ENCODE data around the gene PRG3.
A peak's percentile ranks its signal among the peaks of the same experiment; 100 is the strongest.

PRG3 gene

DNA sequence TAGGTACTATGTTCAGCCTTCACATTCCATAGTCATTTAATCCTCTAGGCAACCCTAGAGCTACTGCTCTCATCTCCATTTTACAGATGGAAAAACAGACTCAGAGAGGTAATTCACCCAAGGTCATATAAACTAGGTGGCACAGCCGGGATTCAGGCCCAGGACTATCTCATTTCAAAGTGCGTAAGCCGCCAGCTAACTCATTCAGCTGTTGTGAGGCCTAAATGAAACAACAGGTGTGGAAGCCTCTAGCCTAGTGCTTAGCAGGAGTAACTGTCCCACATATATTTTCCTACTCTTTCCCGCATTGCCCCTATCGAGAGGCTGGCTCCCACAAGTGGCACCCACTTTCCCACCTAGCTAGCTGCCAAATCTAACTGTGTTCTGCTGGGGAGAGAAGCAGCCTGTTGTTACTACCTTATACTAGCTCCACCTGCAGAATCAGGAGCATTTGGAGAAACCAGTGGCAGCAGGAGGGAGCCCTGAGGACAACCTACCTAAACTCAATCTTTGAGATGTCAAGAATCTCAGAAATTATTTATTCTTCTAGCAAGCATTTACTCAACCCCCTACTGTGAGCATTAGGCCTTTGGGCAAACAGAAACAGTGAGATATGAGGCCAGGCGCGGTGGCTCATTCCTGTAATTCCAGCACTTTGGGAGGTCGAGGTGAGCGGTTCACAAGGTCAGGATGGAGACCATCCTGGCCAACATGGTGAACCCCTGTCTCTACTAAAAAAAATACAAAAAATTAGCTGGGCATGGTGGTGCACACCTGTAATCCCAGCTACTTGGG is 20.9 kb downstream of the PRG3 start:
- H3K36me3 ChIP-seq (ENCODE audit: control insufficient read depth, insufficient read depth, low read length): no peaks in the 10 kb centered on the region
- no peak overlapping the region for H3K27ac ChIP-seq (ENCODE audit: insufficient read depth, low read depth, low read length, poor library complexity, severe bottlenecking)
- WGBS, 2 experiments: 76 to 80% methylated on average over 9 of the region's 9 CpGs

DNA sequence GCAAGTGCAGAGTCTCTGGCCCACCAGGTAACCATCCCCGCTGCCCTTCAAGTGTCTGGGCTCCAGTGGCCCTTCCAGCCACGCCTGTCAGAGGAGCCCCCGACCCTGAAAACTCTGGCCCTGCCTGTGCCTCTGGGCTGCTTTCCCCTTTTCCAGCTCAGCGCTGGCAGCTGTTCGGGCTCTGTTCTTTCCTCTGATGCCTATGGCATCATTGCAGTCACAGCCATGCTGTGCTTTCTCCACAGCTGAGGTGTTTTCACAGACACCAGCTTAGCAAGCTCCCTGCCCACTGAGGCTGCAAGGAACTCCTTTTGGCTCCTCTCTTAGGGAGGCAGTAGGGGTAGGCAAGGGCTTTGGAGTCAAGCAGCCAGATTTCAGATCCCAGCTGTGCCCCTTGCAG is 21.6 kb downstream of the PRG3 start:
- peaks cover 10% of the 10 kb centered on the region for H3K4me1 ChIP-seq (ENCODE audit: control insufficient read depth, insufficient read depth, low read length)
- no peak overlapping the region for H3K27ac ChIP-seq (ENCODE audit: insufficient read depth, low read depth, low read length, poor library complexity, severe bottlenecking)
- 87% methylated on average over 5 of the region's 5 CpGs for WGBS, 2 experiments
- H3K4me3 ChIP-seq (ENCODE audit: insufficient read depth, low read depth, low read length): no peak overlapping the region
- no peaks in the 10 kb centered on the region for H3K36me3 ChIP-seq (ENCODE audit: control insufficient read depth, insufficient read depth, low read length)
- no peaks in the 10 kb centered on the region for H3K27me3 ChIP-seq (ENCODE audit: control insufficient read depth, insufficient read depth, low read length, poor library complexity, severe bottlenecking)
- H3K9me3 ChIP-seq (ENCODE audit: control insufficient read depth, low read length): no peaks in the 10 kb centered on the region

More for the DNA sequence above, 20.9 kb downstream of the PRG3 start:
- Histone ChIP-seq H3K4me3 (ENCODE audit: insufficient read depth, low read depth, low read length) (no peak overlapping the region), H3K4me1 (ENCODE audit: control insufficient read depth, insufficient read depth, low read length) (peaks cover 10% of the 10 kb centered on the region), H3K9me3 (ENCODE audit: control insufficient read depth, low read length) (no peaks in the 10 kb centered on the region), H3K27me3 (ENCODE audit: control insufficient read depth, insufficient read depth, low read length, poor library complexity, severe bottlenecking) (no peaks in the 10 kb centered on the region)

DNA sequence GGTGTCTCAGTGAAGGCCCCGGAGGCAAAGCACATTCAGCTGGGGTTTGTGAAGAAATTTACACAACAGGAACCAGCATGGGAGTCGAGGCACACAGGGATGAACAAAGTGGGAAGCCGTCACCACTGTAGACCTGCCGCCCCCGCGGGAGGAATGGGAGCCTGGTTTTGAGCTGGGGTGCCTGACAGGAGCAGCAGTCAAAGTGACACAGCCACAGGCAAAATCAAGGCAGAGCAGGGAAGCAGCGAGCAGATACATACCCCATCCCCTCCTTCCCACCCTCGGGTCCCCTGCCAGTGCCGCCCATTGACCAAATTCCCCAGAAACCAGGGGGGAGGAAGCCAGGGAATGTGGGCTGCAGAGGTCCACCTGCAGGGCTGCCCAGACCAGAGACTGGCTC is 22.0 kb downstream of the PRG3 start:
- Histone ChIP-seq H3K36me3 (ENCODE audit: control insufficient read depth, insufficient read depth, low read length) (no peaks in the 10 kb centered on the region), H3K4me1 (ENCODE audit: control insufficient read depth, insufficient read depth, low read length) (peaks cover 14% of the 10 kb centered on the region), H3K9me3 (ENCODE audit: control insufficient read depth, low read length) (no peaks in the 10 kb centered on the region), H3K4me3 (ENCODE audit: insufficient read depth, low read depth, low read length) (no peak overlapping the region), H3K27ac (ENCODE audit: insufficient read depth, low read depth, low read length, poor library complexity, severe bottlenecking) (no peak overlapping the region), H3K27me3 (ENCODE audit: control insufficient read depth, insufficient read depth, low read length, poor library complexity, severe bottlenecking) (no peaks in the 10 kb centered on the region)
- 61 to 72% methylated on average over 9 of the region's 9 CpGs for WGBS, 2 experiments

DNA sequence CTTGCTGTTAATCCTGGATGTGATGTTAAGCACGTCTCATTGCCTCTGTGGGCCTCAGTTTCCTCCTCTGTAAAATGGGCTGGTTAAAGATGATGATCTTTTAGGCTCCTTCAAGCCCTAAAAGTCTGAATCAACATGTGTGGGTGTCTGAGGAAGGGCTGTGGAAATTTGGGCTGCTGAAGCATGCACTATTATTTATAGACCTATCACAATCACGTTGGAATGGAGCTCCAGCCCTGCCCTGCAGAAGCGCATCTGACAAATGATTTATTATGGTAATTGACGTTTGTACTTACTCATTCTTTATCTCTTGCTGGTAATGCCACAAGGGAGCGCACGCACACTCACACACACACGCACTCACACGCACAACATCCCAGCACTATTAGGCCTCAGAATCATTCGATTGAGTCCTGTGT is 22.4 kb downstream of the PRG3 start:
- H3K27ac ChIP-seq (ENCODE audit: insufficient read depth, low read depth, low read length, poor library complexity, severe bottlenecking): no peak overlapping the region

DNA sequence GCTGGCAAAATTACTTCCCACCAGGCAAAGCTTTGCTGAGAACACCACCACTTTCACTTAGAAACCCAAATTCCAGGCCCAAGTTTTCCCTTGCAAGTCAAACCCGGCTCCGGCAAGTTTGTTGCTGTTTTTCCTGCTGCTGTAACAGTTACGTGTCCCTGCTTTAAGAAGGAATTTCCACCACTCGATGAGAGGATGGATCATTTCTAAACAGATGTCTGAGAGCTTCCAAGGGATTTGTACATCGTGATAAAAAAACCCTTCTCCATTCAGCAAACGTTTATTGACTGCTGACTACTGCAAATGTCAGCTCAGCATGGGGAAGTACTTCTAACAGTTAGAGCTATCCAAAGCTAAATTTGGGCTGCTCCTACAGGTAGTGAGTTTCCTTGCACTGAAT is 23.1 kb downstream of the PRG3 start:
- WGBS, 2 experiments: 84 to 86% methylated on average over 6 of the region's 6 CpGs
- Histone ChIP-seq H3K27ac (ENCODE audit: insufficient read depth, low read depth, low read length, poor library complexity, severe bottlenecking) (no peak overlapping the region), H3K9me3 (ENCODE audit: control insufficient read depth, low read length) (no peaks in the 10 kb centered on the region), H3K4me3 (ENCODE audit: insufficient read depth, low read depth, low read length) (no peak overlapping the region), H3K4me1 (ENCODE audit: control insufficient read depth, insufficient read depth, low read length) (peaks cover 25% of the 10 kb centered on the region), H3K27me3 (ENCODE audit: control insufficient read depth, insufficient read depth, low read length, poor library complexity, severe bottlenecking) (no peaks in the 10 kb centered on the region), H3K36me3 (ENCODE audit: control insufficient read depth, insufficient read depth, low read length) (no peaks in the 10 kb centered on the region)

More for the DNA sequence above, 22.4 kb downstream of the PRG3 start:
- Histone ChIP-seq H3K27me3 (ENCODE audit: control insufficient read depth, insufficient read depth, low read length, poor library complexity, severe bottlenecking) (no peaks in the 10 kb centered on the region), H3K4me3 (ENCODE audit: insufficient read depth, low read depth, low read length) (no peak overlapping the region), H3K4me1 (ENCODE audit: control insufficient read depth, insufficient read depth, low read length) (peaks cover 18% of the 10 kb centered on the region), H3K9me3 (ENCODE audit: control insufficient read depth, low read length) (no peaks in the 10 kb centered on the region), H3K36me3 (ENCODE audit: control insufficient read depth, insufficient read depth, low read length) (no peaks in the 10 kb centered on the region)
- 87 to 92% methylated on average over 9 of the region's 9 CpGs for WGBS, 2 experiments

DNA sequence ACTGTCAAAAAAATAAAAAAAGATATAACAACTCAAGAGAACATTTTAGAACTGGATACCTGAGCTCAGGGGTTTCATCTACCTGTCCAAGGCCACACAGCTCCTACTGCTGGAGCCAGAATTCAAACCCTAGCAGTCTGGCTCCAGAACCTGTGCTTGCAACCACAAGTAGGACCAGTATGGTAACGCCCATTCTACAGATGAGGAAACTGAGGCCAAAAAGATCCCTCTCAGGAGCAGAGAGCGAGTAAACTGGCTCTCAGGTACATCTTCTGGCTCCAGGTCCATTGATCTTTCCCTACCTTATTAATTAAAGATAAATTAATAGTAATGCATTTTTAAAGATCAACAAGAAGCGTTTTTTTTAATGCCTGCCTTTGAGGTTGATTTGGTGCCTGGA is 23.6 kb downstream of the PRG3 start:
- peaks cover 29% of the 10 kb centered on the region for H3K4me1 ChIP-seq (ENCODE audit: control insufficient read depth, insufficient read depth, low read length)
- no peak overlapping the region for H3K4me3 ChIP-seq (ENCODE audit: insufficient read depth, low read depth, low read length)
- 91 to 96% methylated on average over 3 of the region's 3 CpGs for WGBS, 2 experiments
- no peaks in the 10 kb centered on the region for H3K9me3 ChIP-seq (ENCODE audit: control insufficient read depth, low read length)
- H3K36me3 ChIP-seq (ENCODE audit: control insufficient read depth, insufficient read depth, low read length): no peaks in the 10 kb centered on the region
- H3K27ac ChIP-seq (ENCODE audit: insufficient read depth, low read depth, low read length, poor library complexity, severe bottlenecking): no peak overlapping the region
- H3K27me3 ChIP-seq (ENCODE audit: control insufficient read depth, insufficient read depth, low read length, poor library complexity, severe bottlenecking): no peaks in the 10 kb centered on the region

DNA sequence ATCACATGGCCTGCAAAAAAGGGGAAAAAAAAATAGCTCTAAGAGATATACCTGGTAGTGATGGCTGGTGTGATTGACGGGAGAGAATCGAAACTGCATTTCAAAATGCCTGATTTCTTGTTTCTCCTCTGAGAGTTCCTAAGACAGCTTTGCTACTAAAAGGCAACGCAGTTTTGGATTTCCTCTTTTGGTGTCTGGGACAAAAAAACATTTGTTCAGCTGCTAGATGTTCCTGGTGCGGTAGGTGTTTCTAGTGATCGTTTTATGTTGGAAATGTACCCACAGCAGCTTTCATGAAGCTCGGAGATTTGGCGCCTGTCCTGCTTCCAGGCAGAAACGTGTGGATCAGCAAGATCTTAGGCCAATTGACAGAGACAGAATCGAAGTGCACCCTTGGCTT is 24.7 kb downstream of the PRG3 start:
- H3K9me3 ChIP-seq (ENCODE audit: control insufficient read depth, low read length): no peaks in the 10 kb centered on the region
- H3K4me1 ChIP-seq (ENCODE audit: control insufficient read depth, insufficient read depth, low read length): peaks cover 29% of the 10 kb centered on the region
- no peak overlapping the region for H3K27ac ChIP-seq (ENCODE audit: insufficient read depth, low read depth, low read length, poor library complexity, severe bottlenecking)
- no peak overlapping the region for H3K4me3 ChIP-seq (ENCODE audit: insufficient read depth, low read depth, low read length)
- 91 to 94% methylated on average over 9 of the region's 9 CpGs for WGBS, 2 experiments
- H3K36me3 ChIP-seq (ENCODE audit: control insufficient read depth, insufficient read depth, low read length): no peaks in the 10 kb centered on the region
- no peaks in the 10 kb centered on the region for H3K27me3 ChIP-seq (ENCODE audit: control insufficient read depth, insufficient read depth, low read length, poor library complexity, severe bottlenecking)

DNA sequence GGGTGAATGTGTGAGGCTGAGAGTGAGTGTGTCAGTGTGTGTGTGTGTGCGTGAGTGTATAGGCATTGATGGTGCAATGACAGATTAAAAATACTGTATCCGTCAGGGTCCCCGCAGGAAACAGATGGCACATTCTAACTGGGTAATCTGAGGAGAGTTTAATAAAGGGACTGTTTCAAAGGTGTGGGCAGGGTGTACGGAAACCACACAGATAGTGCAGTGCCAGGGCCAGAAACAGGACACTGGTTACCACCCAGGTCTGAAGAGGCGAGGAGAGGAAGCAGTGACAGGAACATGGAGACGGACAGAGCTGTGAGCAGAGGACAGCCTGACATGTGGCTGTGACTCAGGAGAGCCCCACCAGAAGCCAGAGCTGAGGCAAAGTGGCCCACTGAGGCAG is 26.3 kb downstream of the PRG3 start:
- H3K4me3 ChIP-seq (ENCODE audit: insufficient read depth, low read depth, low read length): no peak overlapping the region
- no peak overlapping the region for H3K27ac ChIP-seq (ENCODE audit: insufficient read depth, low read depth, low read length, poor library complexity, severe bottlenecking)
- no peaks in the 10 kb centered on the region for H3K27me3 ChIP-seq (ENCODE audit: control insufficient read depth, insufficient read depth, low read length, poor library complexity, severe bottlenecking)
- no peaks in the 10 kb centered on the region for H3K9me3 ChIP-seq (ENCODE audit: control insufficient read depth, low read length)
- 92 to 94% methylated on average over 6 of the region's 6 CpGs for WGBS, 2 experiments
- H3K36me3 ChIP-seq (ENCODE audit: control insufficient read depth, insufficient read depth, low read length): no peaks in the 10 kb centered on the region
- H3K4me1 ChIP-seq (ENCODE audit: control insufficient read depth, insufficient read depth, low read length): peaks cover 26% of the 10 kb centered on the region

DNA sequence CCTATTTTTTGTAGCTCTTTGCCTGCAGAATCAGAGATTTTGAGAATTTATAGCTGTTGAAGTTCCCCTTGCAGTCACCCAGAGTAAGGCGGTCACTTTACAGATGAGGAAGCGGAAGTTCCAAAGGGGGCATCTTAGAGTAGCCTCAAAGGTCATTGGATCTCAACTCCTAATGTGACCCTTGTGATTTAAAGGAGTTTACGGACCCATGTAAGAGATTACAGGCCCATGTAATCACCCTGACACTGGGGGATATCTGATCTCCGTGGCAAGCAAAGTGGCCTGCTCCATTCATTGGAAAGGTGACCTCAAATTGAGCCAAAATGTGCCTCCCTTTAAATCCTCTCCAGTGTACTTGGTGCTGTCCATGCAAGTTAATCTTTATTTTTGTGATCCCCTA is 27.1 kb downstream of the PRG3 start:
- H3K4me1 ChIP-seq (ENCODE audit: control insufficient read depth, insufficient read depth, low read length): peaks cover 26% of the 10 kb centered on the region
- no peak overlapping the region for H3K4me3 ChIP-seq (ENCODE audit: insufficient read depth, low read depth, low read length)
- WGBS, 2 experiments: 73 to 74% methylated on average over 4 of the region's 4 CpGs
- H3K27me3 ChIP-seq (ENCODE audit: control insufficient read depth, insufficient read depth, low read length, poor library complexity, severe bottlenecking): no peaks in the 10 kb centered on the region
- H3K9me3 ChIP-seq (ENCODE audit: control insufficient read depth, low read length): no peaks in the 10 kb centered on the region
- peak overlapping the region; percentile 83 for H3K27ac ChIP-seq (ENCODE audit: insufficient read depth, low read depth, low read length, poor library complexity, severe bottlenecking)
- no peaks in the 10 kb centered on the region for H3K36me3 ChIP-seq (ENCODE audit: control insufficient read depth, insufficient read depth, low read length)

DNA sequence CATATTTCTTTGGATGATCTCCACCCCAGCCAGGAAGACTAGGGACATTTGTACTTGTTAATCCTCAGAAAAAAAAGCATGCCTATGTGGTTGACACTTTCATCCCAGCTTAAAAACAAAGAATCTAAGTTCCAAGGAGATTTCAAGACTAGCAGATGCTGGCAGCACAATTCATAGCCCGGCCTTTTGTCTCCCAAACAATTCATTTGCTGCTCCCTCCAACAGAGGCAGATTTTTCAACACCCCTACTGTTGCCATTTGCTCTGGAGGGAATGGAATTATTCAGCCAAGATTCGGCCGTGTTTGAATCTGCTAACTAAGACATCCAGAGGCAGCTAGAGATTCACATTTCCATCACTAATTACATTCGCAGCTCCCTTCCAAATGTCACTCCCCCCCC is 27.5 kb downstream of the PRG3 start:
- WGBS, 2 experiments: 39% methylated on average over 4 of the region's 4 CpGs
- Histone ChIP-seq H3K9me3 (ENCODE audit: control insufficient read depth, low read length) (no peaks in the 10 kb centered on the region), H3K27ac (ENCODE audit: insufficient read depth, low read depth, low read length, poor library complexity, severe bottlenecking) (peak overlapping the region; percentile 83), H3K4me1 (ENCODE audit: control insufficient read depth, insufficient read depth, low read length) (peaks cover 25% of the 10 kb centered on the region), H3K27me3 (ENCODE audit: control insufficient read depth, insufficient read depth, low read length, poor library complexity, severe bottlenecking) (no peaks in the 10 kb centered on the region), H3K4me3 (ENCODE audit: insufficient read depth, low read depth, low read length) (no peak overlapping the region), H3K36me3 (ENCODE audit: control insufficient read depth, insufficient read depth, low read length) (no peaks in the 10 kb centered on the region)

All from ectodermal cell (in vitro differentiated cells).